ENCODE data around the gene STX1A.
"Not testable (repeated sequence)": the region's sequence is repeated elsewhere in the genome, so short reads cannot be mapped to it uniquely, and the experiment has no call there.

STX1A gene

DNA sequence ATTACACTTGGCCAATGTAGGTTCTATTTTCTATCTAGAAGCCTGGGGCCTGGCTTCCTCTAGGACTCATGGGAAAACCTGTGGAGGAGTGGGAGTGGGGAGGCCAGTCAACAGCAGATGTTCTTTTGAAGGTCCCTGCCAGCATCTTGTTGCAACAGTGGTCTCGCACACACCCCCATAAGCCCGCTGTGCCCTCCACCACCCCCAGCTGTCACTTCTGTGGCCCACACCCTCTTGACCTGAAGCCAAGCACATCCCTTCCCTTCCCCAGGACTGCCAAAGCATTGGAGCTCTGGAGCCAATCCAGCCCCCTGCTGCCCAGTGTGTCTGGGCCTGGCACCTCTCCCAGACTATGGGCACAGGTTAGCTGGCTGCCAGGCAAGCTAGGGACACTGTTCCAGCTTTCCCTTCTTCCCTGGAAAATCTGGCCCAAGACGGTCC lies 1.9 kb upstream of the STX1A start:
- TF ChIP-seq, protein P1, sequence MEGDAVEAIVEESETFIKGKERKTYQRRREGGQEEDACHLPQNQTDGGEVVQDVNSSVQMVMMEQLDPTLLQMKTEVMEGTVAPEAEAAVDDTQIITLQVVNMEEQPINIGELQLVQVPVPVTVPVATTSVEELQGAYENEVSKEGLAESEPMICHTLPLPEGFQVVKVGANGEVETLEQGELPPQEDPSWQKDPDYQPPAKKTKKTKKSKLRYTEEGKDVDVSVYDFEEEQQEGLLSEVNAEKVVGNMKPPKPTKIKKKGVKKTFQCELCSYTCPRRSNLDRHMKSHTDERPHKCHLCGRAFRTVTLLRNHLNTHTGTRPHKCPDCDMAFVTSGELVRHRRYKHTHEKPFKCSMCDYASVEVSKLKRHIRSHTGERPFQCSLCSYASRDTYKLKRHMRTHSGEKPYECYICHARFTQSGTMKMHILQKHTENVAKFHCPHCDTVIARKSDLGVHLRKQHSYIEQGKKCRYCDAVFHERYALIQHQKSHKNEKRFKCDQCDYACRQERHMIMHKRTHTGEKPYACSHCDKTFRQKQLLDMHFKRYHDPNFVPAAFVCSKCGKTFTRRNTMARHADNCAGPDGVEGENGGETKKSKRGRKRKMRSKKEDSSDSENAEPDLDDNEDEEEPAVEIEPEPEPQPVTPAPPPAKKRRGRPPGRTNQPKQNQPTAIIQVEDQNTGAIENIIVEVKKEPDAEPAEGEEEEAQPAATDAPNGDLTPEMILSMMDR (IDR thresholded peaks at IDR 0.05) = no peak
- Mint-ChIP-seq H3K9me3 (no peaks in the 10 kb centered on the region), H3K27me3 (ENCODE audit: low read depth, poor library complexity) (peaks cover 26% of the 10 kb centered on the region), H3K4me1 (peaks cover 27% of the 10 kb centered on the region), H3K27ac (no peak overlapping the region), H3K36me3 (ENCODE audit: low read depth) (no peaks in the 10 kb centered on the region), H3K4me3 (peak overlapping the region; percentile 69)
- no peak for DNase-seq

DNA sequence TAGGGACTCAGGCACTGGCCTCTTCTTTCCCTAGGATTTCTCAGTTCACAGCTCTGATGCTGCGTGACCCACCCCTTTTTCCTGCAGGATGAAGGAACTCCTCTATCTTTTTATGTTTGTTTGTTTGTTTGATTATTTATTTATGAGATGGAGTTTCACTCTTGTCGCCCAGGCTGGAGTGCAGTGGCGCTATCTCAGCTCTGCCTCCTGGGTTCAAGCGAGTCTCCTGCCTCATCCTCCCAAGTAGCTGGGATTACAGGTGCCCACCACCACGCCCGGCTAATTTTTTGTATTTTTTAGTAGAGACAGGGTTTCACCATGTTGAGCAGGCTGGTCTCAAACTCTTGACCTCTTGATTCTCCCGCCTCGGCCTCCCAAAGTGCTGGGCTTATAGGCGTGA lies 974 bp upstream of the STX1A start:
- not testable (repeated sequence) for H3K27ac Mint-ChIP-seq; H3K36me3 Mint-ChIP-seq (ENCODE audit: low read depth); DNase-seq; H3K9me3 Mint-ChIP-seq
- Mint-ChIP-seq H3K4me3 (peak overlapping the region; percentile 81), H3K27me3 (ENCODE audit: low read depth, poor library complexity) (peaks cover 26% of the 10 kb centered on the region), H3K4me1 (peaks cover 36% of the 10 kb centered on the region)

DNA sequence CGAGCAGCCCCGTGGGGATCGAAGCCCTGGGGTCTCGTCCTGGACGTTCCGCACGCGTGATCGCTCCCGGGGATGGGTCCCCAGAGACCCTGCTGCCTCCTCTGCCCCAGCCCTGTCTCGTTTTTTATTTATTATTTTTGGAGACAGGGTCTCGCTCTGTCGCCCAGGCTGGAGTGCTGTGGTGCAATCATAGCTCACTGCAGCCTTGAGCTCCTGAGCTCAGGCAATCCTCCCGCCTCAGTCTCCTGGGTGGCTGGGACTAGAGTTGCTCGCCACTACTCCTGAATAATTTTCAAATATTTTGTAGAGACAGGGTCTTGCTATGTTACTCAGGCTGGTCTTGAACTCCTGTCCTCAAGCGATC lies 319 bp upstream of the STX1A start:
- Mint-ChIP-seq H3K36me3 (ENCODE audit: low read depth) (no peaks in the 10 kb centered on the region), H3K4me1 (peaks cover 38% of the 10 kb centered on the region), H3K27ac (no peak overlapping the region), H3K4me3 (peak overlapping the region; percentile 81), H3K9me3 (no peaks in the 10 kb centered on the region), H3K27me3 (ENCODE audit: low read depth, poor library complexity) (peaks cover 26% of the 10 kb centered on the region)
- TF ChIP-seq, protein P1 (IDR thresholded peaks at IDR 0.05) = no peak
- no peak for DNase-seq

DNA sequence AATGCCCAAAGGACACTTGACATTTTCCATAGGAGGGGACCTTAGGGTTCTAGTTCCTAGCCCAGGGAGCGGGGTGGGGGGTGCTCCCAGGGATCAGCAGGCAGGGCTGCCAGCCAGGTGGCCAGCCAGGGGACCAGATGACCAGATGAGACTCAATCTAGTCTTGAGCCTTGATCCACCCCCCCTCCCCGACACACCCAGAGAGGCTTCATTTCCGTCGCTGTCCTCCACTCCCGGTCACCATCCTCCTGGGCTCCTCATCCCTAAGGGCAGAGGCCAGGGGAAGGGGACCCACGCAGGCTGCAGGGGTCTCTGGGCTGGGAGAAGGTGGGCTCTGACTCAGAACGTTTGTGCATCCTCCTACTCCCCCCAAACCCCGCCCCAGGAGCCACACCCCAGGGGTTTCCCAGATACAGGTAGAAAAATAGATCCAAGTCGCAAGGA lies 1.0 kb downstream of the STX1A start:
- TF ChIP-seq, protein P1 (IDR thresholded peaks at IDR 0.05) = no peak
- Mint-ChIP-seq H3K27ac (no peak overlapping the region), H3K27me3 (ENCODE audit: low read depth, poor library complexity) (peaks cover 26% of the 10 kb centered on the region), H3K4me1 (peaks cover 38% of the 10 kb centered on the region), H3K9me3 (no peaks in the 10 kb centered on the region), H3K4me3 (peak overlapping the region; percentile 75), H3K36me3 (ENCODE audit: low read depth) (no peaks in the 10 kb centered on the region)
- no peak for DNase-seq

DNA sequence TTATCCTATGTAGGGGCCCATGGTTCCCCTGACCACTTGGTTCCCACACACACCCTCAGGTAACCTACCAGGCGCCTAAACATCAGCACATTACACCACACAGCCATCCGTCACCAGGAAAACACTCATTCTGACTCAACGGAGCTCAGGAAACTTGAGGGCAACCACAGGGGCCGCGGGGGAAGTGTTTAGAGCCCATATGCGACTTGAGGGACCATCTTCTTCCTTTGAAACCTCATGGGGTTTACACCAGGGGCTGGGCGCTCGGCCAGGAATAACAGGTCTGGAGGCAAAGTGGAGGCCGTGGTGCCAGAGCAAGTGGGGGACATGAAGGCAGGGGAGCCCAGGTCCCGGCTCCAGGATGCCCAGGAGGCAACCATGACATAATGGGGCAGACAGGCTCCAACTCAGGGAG lies 1.5 kb downstream of the STX1A start:
- no peak overlapping the region for H3K27ac Mint-ChIP-seq
- H3K9me3 Mint-ChIP-seq = no peaks in the 10 kb centered on the region
- H3K36me3 Mint-ChIP-seq (ENCODE audit: low read depth) = no peaks in the 10 kb centered on the region
- DNase-seq = no peak
- TF ChIP-seq, protein P1 (IDR thresholded peaks at IDR 0.05) = no peak
- peaks cover 38% of the 10 kb centered on the region for H3K4me1 Mint-ChIP-seq
- H3K27me3 Mint-ChIP-seq (ENCODE audit: low read depth, poor library complexity) = peaks cover 26% of the 10 kb centered on the region
- peak overlapping the region; percentile 75 for H3K4me3 Mint-ChIP-seq

DNA sequence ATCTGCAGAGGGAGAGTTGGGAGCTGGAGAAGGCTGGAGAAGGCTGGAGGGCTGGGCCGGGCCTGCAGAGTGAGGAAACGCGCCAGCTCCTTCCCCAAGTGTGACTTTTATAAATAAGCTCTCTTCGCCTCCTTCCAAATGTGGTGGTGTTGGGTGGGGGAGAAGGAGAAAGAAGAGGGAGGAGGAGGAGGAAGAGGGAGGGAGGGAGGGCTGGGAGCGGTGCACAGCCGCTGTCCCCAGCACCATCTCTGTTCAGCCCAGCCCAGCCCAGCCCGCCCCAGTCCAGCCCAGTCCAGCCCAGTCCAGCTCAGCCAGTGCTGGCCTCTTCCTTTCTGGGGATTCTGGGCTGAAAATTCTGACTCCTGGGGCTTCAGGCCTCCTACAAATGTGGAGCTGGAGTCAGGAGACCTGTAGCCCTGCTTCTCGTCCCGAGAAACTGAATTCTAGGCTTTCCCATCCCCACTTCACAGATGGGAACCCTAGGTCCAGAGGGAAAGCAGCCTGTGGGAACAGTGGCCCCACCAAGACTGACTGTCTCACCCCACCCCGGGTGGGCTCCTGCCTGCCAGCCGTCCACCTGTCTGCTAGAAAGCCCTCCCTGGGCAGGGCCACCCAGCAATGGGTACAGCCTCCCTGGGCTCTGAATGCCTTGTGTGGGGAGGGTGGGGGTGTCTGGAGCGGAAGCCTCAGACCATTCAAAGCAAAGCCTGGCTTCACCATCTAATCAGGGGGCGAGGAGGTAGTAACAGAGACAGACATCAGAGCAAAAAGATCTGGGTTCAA lies 2.3 kb downstream of the STX1A start:
- H3K36me3 Mint-ChIP-seq (ENCODE audit: low read depth) = no peaks in the 10 kb centered on the region
- H3K27me3 Mint-ChIP-seq (ENCODE audit: low read depth, poor library complexity) = peaks cover 26% of the 10 kb centered on the region
- H3K27ac Mint-ChIP-seq = no peak overlapping the region
- TF ChIP-seq, protein P1 (IDR thresholded peaks at IDR 0.05) = no peak
- DNase-seq = no peak
- peak overlapping the region; percentile 75 for H3K4me3 Mint-ChIP-seq
- H3K9me3 Mint-ChIP-seq = no peaks in the 10 kb centered on the region
- peaks cover 45% of the 10 kb centered on the region for H3K4me1 Mint-ChIP-seq

Measured in nephron progenitor cell (in vitro differentiated cells).